ENCODE measurements around the gene NCAM1. TPM values are rescaled to one million over a fixed set of nuclear protein-coding genes. Genes with fewer than 3 reads are reported as not detected.

Gene NCAM1
- total RNA-seq, 1 donor from 2014 or later: 0.23 TPM

GRCh38 chr11:113085446-113085845, 124.2 kb downstream of the NCAM1 start:
- intact Hi-C loops (cut with micrococcal nuclease): no loop called here

GRCh38 chr11:113087706-113088105, 126.5 kb downstream of the NCAM1 start:
- intact Hi-C loops (cut with micrococcal nuclease): no loop called here

GRCh38 chr11:113090716-113091480, 129.7 kb downstream of the NCAM1 start:
- intact Hi-C loops (cut with micrococcal nuclease): no loop called here

DNA sequence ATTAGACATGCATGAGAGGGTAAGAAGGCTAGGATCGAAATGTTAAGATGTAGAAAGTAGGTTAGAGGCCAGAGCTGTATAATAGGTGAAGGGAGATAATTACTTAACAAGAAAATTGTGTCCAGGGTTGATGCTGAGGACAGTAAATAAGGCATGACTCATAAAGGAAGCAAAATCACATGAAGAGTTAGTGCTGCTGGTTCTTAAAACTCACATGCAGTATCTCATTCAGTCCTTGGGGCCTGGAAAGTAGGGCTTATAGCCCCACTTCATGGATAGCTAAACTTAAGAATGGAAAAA, 130.2 kb downstream of the NCAM1 start:
- intact Hi-C loops (cut with micrococcal nuclease): no loop called here

- intact Hi-C loops (cut with micrococcal nuclease): no loop called here
Observed at GRCh38 chr11:113096648-113097047, 135.4 kb downstream of the NCAM1 start.

DNA sequence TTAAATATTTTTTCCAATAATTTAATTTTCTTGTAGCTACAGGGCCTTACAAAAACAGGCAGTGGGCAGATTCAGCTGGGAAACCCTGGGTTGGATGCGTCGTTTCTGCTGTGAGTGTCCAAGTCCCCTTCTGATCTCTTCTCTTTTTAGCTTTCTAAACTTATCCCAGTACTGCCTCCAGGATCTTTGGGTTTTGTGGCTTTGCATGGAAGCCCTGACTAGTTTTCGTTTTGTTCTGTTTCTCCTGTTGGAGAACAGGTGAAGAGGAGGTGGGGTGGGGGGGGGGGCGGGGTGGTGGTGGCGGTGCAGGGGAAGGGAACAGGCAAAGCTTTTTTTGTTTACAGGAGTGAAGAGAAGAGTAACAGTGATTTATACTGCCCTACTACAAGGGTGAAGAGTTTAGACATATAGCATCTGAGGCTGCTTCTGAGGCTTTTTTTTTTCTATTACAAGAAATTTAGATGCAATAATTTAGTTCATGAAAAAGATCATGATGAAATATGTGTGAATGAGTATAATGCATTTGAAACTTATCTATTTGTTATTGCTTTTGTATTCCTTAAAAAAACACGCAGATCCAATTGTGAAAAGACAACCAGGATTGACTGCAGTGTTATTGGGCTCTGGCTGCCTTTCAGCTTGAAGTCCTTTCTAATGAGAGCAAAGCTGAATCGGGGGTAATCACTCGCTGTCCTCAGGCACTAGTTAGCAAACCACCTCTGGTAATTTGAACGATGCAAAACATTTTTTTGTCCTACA, 142.9 kb downstream of the NCAM1 start:
- intact Hi-C loops (cut with micrococcal nuclease): no loop called here

DNA sequence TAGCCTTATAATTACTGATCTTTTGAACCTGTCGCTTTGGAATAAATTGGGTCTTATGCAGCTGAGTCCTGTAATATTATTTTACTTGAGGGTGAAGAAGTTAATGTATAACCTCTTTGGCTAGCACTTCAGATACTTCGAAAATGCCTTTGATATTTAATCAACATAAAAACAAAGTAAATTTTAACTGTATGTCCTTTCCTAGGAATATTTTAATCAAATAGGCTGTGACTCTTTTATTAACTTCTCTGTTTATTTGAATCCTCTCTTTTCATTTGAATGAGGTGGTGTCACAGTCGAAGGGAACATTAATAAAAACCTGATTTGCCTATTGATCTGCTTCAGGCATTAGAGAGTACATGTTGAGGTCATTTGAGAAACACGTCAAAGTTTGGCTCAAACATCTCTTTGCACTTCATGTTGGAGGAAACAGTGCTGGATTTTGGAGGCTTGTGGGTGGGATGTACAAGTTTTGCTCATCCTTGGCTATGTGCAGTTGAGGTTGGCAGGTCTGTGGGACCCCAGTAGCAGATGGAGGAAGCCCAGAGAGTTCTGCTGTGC, 143.6 kb downstream of the NCAM1 start:
- intact Hi-C loops (cut with micrococcal nuclease): no loop called here

DNA sequence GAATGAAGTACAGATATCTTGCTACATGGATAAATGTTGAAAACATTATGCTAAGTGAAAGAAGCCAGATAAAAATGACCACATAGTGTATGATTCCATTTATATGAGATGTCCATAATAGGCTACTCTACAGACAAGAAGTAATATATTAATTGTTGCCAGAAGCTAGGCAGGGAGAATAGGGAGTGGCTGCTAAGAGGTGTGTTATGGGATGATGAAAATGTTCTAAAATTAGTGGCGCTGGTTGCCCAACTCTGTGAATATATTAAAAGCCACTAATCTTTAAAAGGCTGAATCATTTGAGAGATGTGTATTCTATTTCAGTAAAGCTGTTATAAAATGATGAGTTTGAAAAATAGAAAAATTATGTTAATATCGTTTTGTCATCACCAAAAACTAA, 144.4 kb downstream of the NCAM1 start:
- intact Hi-C loops (cut with micrococcal nuclease): no loop called here

DNA sequence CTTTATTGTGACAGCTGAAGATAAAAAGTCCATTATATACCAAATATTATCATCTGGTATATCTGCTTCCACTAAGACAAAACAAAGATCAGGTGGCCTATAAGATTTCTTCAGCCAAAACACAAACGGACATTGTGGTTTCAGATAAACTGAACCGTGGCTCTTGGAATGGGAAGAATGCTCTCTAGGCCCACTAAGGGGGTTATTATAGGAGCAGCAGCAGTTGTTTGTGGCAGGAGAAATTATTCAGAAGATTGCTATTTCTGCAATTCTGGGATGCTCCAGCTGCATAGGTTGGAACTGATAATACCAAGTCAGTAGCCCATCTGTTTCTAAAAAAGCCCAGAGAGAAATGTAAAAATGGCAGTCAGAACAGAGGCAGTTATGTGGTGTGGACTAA, 145.3 kb downstream of the NCAM1 start:
- intact Hi-C loops (cut with micrococcal nuclease): no loop called here

DNA sequence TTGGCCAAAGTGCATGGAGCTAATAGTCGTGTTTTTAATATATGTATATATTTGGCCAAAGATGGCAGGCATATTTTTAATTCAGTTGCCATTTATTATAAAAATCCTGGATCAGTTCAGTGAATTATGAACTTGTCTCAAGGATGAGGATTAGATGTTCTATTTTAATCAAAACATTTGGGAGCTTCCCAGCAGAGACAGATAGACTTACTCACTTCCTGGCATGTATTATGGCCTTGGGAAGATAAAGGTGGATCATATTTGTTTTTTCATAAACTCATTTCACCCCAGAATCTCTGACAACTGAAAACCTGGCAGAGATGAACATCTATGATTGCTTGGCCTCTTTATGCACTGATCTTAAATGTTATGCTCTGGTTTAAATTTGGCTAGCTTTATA, 148.8 kb downstream of the NCAM1 start:
- intact Hi-C loops (cut with micrococcal nuclease): no loop called here

GRCh38 chr11:113111156-113111555, 149.9 kb downstream of the NCAM1 start:
- intact Hi-C loops (cut with micrococcal nuclease): no loop called here

DNA sequence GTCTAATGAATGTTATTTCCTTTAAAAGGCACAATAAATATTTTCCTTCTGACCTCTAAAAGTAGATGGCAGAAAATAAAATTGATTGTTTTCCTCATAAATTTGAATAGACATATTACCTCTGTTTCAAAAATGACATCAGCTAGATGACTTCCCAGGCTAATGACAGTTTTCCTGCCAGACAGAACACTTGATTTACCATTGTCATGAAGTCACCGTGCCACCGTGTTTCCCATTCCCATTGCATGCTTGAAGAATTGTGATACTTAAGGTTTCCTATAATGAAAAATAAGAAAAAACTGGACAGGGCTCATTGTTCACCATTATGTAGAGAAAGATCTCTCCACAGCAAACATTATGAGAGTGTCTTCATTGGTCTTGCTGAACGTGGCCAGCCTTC, 151.1 kb downstream of the NCAM1 start:
- intact Hi-C loops (cut with micrococcal nuclease): no loop called here

DNA sequence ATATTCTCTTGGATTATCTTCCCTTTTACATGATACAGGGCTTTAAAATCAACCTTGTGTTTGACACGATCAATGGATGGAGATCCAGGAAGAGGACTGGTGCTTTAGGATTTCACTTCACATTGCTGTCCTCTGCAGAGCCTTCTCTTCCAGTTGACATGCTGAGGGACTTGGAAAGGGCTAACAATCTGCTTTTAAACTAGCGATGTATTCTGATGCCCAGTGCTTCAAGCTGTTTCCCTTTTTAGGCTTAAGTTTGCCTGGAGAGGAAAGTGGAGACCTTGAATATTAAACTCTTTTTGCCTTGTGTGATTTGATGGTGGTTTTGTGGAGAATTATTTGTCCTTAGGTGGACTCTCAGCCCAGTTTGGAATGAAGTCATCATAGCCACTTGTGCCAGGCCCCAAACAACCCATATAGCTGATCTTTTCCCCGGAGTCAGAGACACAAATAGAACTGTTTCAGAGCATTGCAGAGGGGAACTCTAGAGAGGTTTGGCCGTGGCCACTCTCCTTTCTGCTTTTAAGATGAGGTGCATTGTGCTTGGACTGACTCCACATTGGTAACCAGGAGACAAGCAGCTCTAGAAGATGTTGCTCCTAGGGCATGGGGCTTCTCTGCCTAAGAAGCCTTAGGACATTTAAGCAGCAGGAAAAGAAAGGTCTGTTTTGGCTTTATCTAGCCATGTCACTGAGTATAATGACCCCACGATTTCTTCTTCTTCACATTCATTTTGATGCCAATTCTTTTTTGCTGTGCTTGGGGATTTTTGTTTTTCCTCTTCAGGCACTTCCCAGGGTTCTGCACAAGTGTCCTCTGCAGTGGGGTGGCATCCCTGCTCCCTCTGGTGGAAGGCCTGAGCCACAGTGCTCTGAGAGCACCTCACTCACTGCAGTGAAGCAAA, 152.8 kb downstream of the NCAM1 start:
- intact Hi-C loops (cut with micrococcal nuclease): no loop called here

GRCh38 chr11:113114705-113115027, 153.4 kb downstream of the NCAM1 start:
- intact Hi-C loops (cut with micrococcal nuclease): no loop called here

- intact Hi-C loops (cut with micrococcal nuclease): no loop called here
Observed at GRCh38 chr11:113118104-113118503, 156.9 kb downstream of the NCAM1 start.

GRCh38 chr11:113119074-113119473, 157.9 kb downstream of the NCAM1 start:
- intact Hi-C loops (cut with micrococcal nuclease): no loop called here

DNA sequence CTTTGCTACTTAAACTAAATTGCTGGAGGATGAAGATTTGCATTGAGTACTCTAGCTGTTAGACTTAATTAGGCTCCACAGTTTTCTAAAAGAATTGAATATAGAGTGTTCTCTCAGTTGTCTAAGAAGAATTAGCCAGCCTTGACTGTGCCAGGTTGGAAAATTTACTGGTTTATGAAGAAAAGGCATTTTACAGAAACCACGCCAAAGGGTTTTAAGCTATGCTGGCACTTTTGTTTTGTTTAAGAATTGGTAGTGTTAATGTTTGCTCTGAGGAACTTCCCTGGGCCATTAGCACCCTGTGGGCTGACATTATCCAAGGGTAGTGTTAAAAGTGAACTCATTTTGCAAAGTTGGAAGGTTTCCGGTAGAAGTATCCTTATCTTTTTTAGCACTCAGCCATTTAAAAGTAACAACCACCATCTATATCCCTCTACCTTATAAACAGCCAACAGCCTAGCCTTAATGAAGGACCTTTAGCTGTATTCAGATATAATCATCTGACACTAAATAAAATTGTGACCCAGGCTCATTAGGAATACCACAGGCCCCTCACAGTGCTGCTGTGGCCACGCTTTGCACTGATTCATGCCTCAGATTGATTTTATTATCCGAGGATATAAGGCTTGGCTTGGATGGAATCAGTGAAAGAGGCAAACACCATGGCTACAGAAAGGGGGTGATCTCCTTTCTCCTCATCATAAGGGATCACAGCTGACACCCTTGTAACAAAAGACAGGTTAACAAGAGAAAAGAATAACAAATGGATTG, 158.9 kb downstream of the NCAM1 start:
- intact Hi-C loops (cut with micrococcal nuclease): no loop called here

GRCh38 chr11:113121746-113122145, 160.5 kb downstream of the NCAM1 start:
- intact Hi-C loops (cut with micrococcal nuclease): no loop called here

DNA sequence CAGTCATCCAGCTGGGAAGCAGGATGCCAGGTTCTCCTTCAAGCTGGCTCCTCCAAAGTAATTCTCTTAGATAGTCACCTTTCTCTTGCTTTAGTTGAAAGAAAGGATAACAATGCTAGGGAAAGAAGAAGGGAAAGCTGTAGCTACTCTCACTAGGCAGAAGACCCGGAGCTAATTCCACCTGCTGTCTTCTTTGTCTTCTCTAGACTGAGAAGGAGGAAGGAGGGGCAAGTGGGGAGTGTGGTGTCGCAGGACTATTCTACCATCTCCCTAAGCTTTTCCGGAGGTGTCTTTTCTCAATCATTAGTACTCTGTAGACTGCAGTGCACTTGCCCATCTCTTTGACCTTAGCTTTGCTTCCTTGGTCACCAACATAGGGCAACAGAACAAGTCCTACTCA, 162.8 kb downstream of the NCAM1 start:
- intact Hi-C loops (cut with micrococcal nuclease): no loop called here

DNA sequence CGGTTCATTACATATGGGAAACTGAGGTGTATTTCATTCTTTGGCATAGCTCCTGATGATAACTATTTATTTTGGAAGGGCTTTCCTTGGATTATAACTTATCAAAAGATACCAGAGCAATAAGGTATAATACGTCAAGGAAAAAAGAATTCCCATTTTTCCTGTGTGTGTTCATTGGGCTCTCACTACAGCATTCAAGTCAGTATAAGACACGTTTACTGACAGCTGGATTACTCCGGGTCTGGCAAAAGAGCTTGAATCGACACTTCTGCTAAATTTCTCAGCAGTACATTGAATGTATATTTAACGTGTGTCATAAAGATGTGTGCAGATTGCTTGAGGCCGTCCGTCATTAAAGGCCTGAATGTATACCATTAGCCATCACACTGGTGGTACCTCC, 163.4 kb downstream of the NCAM1 start:
- intact Hi-C loops (cut with micrococcal nuclease): no loop called here

Measured in T-helper 2 cell treated with Interferon-gamma antibody and Interleukin-4, amounts not matched to agents 100 ng/mL and 5 ng/mL, for 36 hours (primary cell).